GM23248 (cell line): Measurements from ENCODE around the gene PLCL2. TPM values are rescaled to one million over a fixed set of nuclear protein-coding genes. Genes with fewer than 3 reads are reported as not detected.

Experiments used
- DNase-seq: peaks from one replicate; pipeline ENCODE4 v3.0.0-alpha.2; 2015
- H2AFZ ChIP-seq: fragments of 200-600 bp; sonication (generic); 2 replicates; pipeline ENCODE4 v1.6.1; 2016; ENCODE audit warnings: antibody characterized with exemption
- H3F3A ChIP-seq: fragments of 200-600 bp; sonication (generic); 2 replicates; pipeline ENCODE4 v1.6.1; 2016; ENCODE audit warnings: mild to moderate bottlenecking, antibody characterized with exemption, mixed run types; ENCODE audit not compliant: insufficient read depth
- H3K27ac ChIP-seq: fragments of 200-600 bp; sonication (generic); 2 replicates; pipeline ENCODE4 v1.5.1; 2016; ENCODE audit warnings: mild to moderate bottlenecking
- H3K27me3 ChIP-seq: fragments of 200-600 bp; sonication (generic); replicated peaks from 2 replicates; pipeline ENCODE4 v1.6.1; 2016; ENCODE audit warnings: mild to moderate bottlenecking; ENCODE audit not compliant: insufficient read depth
- H3K36me3 ChIP-seq: fragments of 200-600 bp; sonication (generic); 2 replicates; pipeline ENCODE4 v1.6.1; 2016; ENCODE audit warnings: low read depth, mild to moderate bottlenecking
- H3K4me1 ChIP-seq: fragments of 200-600 bp; sonication (generic); 2 replicates; pipeline ENCODE4 v1.6.1; 2016; ENCODE audit warnings: mild to moderate bottlenecking; ENCODE audit not compliant: insufficient read depth
- H3K4me2 ChIP-seq: fragments of 200-600 bp; sonication (generic); one replicate; pipeline ENCODE4 v1.6.1; 2016; ENCODE audit warnings: mild to moderate bottlenecking; ENCODE audit not compliant: unreplicated experiment
- H3K4me3 ChIP-seq: fragments of 200-600 bp; sonication (generic); 2 replicates; pipeline ENCODE4 v1.5.1; 2016; ENCODE audit warnings: mild to moderate bottlenecking
- H3K79me2 ChIP-seq: fragments of 200-600 bp; sonication (generic); 2 replicates; pipeline ENCODE4 v1.6.1; 2016; ENCODE audit warnings: mild to moderate bottlenecking; ENCODE audit not compliant: insufficient read depth
- H3K9ac ChIP-seq: fragments of 200-600 bp; sonication (generic); 2 replicates; pipeline ENCODE4 v1.6.1; 2016; ENCODE audit warnings: mild to moderate bottlenecking
- H3K9me2 ChIP-seq: fragments of 200-600 bp; sonication (generic); 2 replicates; pipeline ENCODE4 v1.6.1; 2016; ENCODE audit warnings: mixed run types, mild to moderate bottlenecking, moderate library complexity; ENCODE audit not compliant: insufficient read depth
- H3K9me3 ChIP-seq: fragments of 200-600 bp; sonication (generic); one replicate; pipeline ENCODE4 v1.6.1; 2017; ENCODE audit warnings: low read depth
- H4K20me1 ChIP-seq: fragments of 200-600 bp; sonication (generic); 2 replicates; pipeline ENCODE4 v1.6.0; 2016; ENCODE audit not compliant: insufficient read depth
- EZH2 ChIP-seq: fragments of 200-600 bp; sonication (generic); IDR thresholded peaks from 2 replicates; pipeline ENCODE4 v1.6.1; 2018; ENCODE audit warnings: antibody characterized with exemption, mild to moderate bottlenecking; ENCODE audit not compliant: insufficient read depth, poor library complexity, severe bottlenecking
- EZH2phosphoT487 ChIP-seq: fragments of 200-600 bp; sonication (generic); IDR thresholded peaks from 2 replicates; pipeline ENCODE4 v1.6.1; 2018; ENCODE audit warnings: antibody characterized with exemption, moderate library complexity, mild to moderate bottlenecking, low read depth; ENCODE audit not compliant: insufficient read depth
- WGBS, 2 experiments: methylation state at CpG; one replicate each; pipeline ENCODE4 v1.1.6; 2015 to 2017; ENCODE audit warnings: low lambda C conversion rate in 2 of 2, low coverage in 1 of 2; ENCODE audit errors: missing lambda C conversion rate in 2 of 2; 5-methylcytosine and 5-hydroxymethylcytosine counted together
- in situ Hi-C: fragments of 300-500 bp; cut with MboI; formaldehyde crosslinking; loops from 2 replicates; pipeline ENCODE4 v1.15.0; 2020
- polyA plus RNA-seq: library from polyadenylated mRNA; unstranded; fragments of >200 nt; fragmentation: Nextera tagmentation; extraction: Ambion mirVana; gene quantifications from 2 replicates; pipeline ENCODE4 v1.2.1, GENCODE V29; 2016
- total RNA-seq: library from RNA; depleted of rRNA; stranded (reverse); fragments of >200 nt; shearing (Covaris generic); gene quantifications from 2 replicates; pipeline ENCODE4 v1.2.3, GENCODE V29; 2014

The PLCL2 gene
- total and polyA plus RNA-seq, 2 experiments from 2014 or later: 1.4 to 5.1 TPM

- Histone ChIP-seq H3K27ac (no peak overlapping the region), H3K27me3 (no peaks in the 10 kb centered on the region), H3K9ac (no peak overlapping the region), H3K4me1 (peaks cover 8% of the 10 kb centered on the region), H3K9me3 (no peaks in the 10 kb centered on the region), H3K9me2 (no peaks in the 10 kb centered on the region), H3K79me2 (no peaks in the 10 kb centered on the region), H3F3A (no peaks in the 10 kb centered on the region), H3K4me3 (no peak overlapping the region), H3K4me2 (no peak overlapping the region), H2AFZ (no peak overlapping the region), H4K20me1 (no peaks in the 10 kb centered on the region), H3K36me3 (no peaks in the 10 kb centered on the region)
- in situ Hi-C loops: no loop called here
- no peak for DNase-seq
- no peak for TF ChIP-seq EZH2
- no peak for TF ChIP-seq EZH2phosphoT487
- 96 to 98% methylated on average over 7 of the region's 7 CpGs for WGBS, 2 experiments
Observed at GRCh38 chr3:16936676-16937230, 52.0 kb downstream of the PLCL2 start.

GRCh38 chr3:16937326-16937845 is 52.6 kb downstream of the PLCL2 start:
- H3K27me3 ChIP-seq: no peaks in the 10 kb centered on the region
- no peak overlapping the region for H3K4me2 ChIP-seq
- no peak for DNase-seq
- H3K79me2 ChIP-seq: no peaks in the 10 kb centered on the region
- H3K9me3 ChIP-seq: no peaks in the 10 kb centered on the region
- no peaks in the 10 kb centered on the region for H3K36me3 ChIP-seq
- H3K4me3 ChIP-seq: no peak overlapping the region
- H3K9ac ChIP-seq: no peak overlapping the region
- WGBS, 2 experiments: 84 to 88% methylated on average over 6 of the region's 6 CpGs
- H4K20me1 ChIP-seq: no peaks in the 10 kb centered on the region
- no peak overlapping the region for H2AFZ ChIP-seq
- TF ChIP-seq EZH2phosphoT487 (no peak), EZH2 (no peak)
- H3K27ac ChIP-seq: no peak overlapping the region
- no peaks in the 10 kb centered on the region for H3K9me2 ChIP-seq
- H3K4me1 ChIP-seq: peaks cover 8% of the 10 kb centered on the region
- in situ Hi-C loops: no loop called here
- no peaks in the 10 kb centered on the region for H3F3A ChIP-seq

DNA sequence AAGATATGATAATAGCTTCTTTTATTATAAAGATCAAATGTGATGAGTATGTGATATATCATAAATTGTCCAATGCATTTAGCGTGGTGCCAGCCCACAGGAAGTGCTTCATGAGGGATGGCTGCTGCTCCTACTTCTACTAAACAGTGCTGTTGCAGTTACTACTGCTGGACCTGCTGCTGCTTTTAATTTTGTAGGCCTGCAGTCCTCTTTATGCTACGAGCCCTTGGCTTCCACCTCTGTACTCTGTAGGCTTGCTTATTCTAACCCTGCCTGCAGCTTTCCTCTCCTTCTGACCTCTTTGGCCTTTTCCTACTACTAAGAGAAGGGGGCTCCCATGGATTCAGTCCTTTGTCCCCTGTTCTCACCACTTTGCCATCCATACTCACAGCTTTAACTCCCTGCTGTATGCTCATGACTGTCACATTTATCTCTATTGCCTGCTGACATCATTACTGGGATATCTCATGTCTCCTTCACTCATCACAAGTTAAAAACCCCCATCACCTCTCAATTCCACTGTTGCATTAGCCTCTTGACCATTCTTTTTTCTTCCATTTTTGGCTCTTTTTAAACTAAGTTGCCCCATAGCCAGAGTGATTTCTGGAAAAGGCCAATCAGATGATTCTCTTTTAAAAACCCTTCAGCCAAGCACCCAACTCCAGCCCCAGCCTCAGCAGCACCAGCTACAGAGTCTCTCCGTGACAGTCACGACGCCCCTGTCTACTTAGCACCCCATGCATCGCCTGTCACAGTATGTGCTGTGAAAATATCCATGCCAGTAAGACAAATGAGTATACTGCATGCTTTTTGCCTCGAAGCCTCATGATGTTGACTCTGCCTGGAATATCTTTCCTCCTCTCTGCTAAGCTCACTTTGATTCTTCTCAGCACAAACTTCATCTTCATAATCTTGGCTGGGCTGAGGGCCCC is 56.3 kb downstream of the PLCL2 start:
- H3K36me3 ChIP-seq: no peaks in the 10 kb centered on the region
- no peak overlapping the region for H3K9ac ChIP-seq
- H3K27ac ChIP-seq: no peak overlapping the region
- DNase-seq: no peak
- H3K4me1 ChIP-seq: no peaks in the 10 kb centered on the region
- in situ Hi-C loops: no loop called here
- H3F3A ChIP-seq: no peaks in the 10 kb centered on the region
- H3K4me3 ChIP-seq: no peak overlapping the region
- no peaks in the 10 kb centered on the region for H3K9me3 ChIP-seq
- no peaks in the 10 kb centered on the region for H3K79me2 ChIP-seq
- WGBS, 2 experiments: 92 to 96% methylated on average over 7 of the region's 7 CpGs
- H2AFZ ChIP-seq: no peak overlapping the region
- no peak for TF ChIP-seq EZH2
- TF ChIP-seq EZH2phosphoT487: no peak
- H4K20me1 ChIP-seq: no peaks in the 10 kb centered on the region
- H3K9me2 ChIP-seq: no peaks in the 10 kb centered on the region
- no peak overlapping the region for H3K4me2 ChIP-seq
- no peaks in the 10 kb centered on the region for H3K27me3 ChIP-seq

- Histone ChIP-seq H3K79me2 (no peaks in the 10 kb centered on the region), H3K27ac (no peak overlapping the region), H3K9me3 (no peaks in the 10 kb centered on the region), H4K20me1 (no peaks in the 10 kb centered on the region), H3K9ac (no peak overlapping the region), H3K4me2 (no peak overlapping the region), H3F3A (no peaks in the 10 kb centered on the region), H3K27me3 (no peaks in the 10 kb centered on the region), H2AFZ (no peak overlapping the region), H3K9me2 (no peaks in the 10 kb centered on the region), H3K36me3 (no peaks in the 10 kb centered on the region), H3K4me1 (no peaks in the 10 kb centered on the region), H3K4me3 (no peak overlapping the region)
- WGBS, 2 experiments: 29 to 30% methylated on average over 1 of the region's 1 CpG
- no peak for DNase-seq
- TF ChIP-seq EZH2phosphoT487 (no peak), EZH2 (no peak)
- in situ Hi-C loops: no loop called here
Observed at GRCh38 chr3:16942955-16943354, 58.2 kb downstream of the PLCL2 start.
